Measurements from ENCODE around the gene ERBB4. TPM values are rescaled to one million over a fixed set of nuclear protein-coding genes. Genes with fewer than 3 reads are reported as not detected.

Gene ERBB4
- total RNA-seq, 2 donors from 2014 or later: not detected

GRCh38 chr2:211468217-211468616 lies 1070.4 kb downstream of the ERBB4 start:
- no peak overlapping the region for H3K27ac Mint-ChIP-seq
- ATAC-seq (replicated peaks in 1 of 2) (no peak), DNase-seq (no peak)
- no peaks in the 10 kb centered on the region for H3K36me3 Mint-ChIP-seq (ENCODE audit: insufficient read depth in 2 of 2)
- H3K4me3 Mint-ChIP-seq: no peak overlapping the region
- H3K27me3 Mint-ChIP-seq (ENCODE audit: low read depth): no peaks in the 10 kb centered on the region
- H3K4me1 Mint-ChIP-seq (ENCODE audit: low read depth): no peaks in the 10 kb centered on the region
- H3K9me3 Mint-ChIP-seq: peaks cover 2 to 7% of the 10 kb centered on the region in 2 donors

- peaks cover 3% of the 10 kb centered on the region in 2 donors for H3K9me3 Mint-ChIP-seq
- no peak overlapping the region for H3K4me3 Mint-ChIP-seq
- H3K27me3 Mint-ChIP-seq (ENCODE audit: low read depth): no peaks in the 10 kb centered on the region
- no peak for DNase-seq
- no peaks in the 10 kb centered on the region for H3K36me3 Mint-ChIP-seq (ENCODE audit: insufficient read depth in 2 of 2)
- no peak for ATAC-seq (replicated peaks in 1 of 2)
- H3K4me1 Mint-ChIP-seq (ENCODE audit: low read depth): no peaks in the 10 kb centered on the region
- H3K27ac Mint-ChIP-seq: no peak overlapping the region
These were observed 1075.2 kb downstream of the ERBB4 start for GRCh38 chr2:211463397-211463796.

- Mint-ChIP-seq H3K27me3 (ENCODE audit: low read depth) (no peaks in the 10 kb centered on the region), H3K36me3 (ENCODE audit: insufficient read depth in 2 of 2) (no peaks in the 10 kb centered on the region), H3K9me3 (peaks cover 3% of the 10 kb centered on the region in 2 donors), H3K4me1 (ENCODE audit: low read depth) (no peaks in the 10 kb centered on the region), H3K27ac (no peak overlapping the region), H3K4me3 (no peak overlapping the region)
- ATAC-seq (replicated peaks in 1 of 2) (no peak), DNase-seq (no peak)
These were observed 1079.6 kb downstream of the ERBB4 start for GRCh38 chr2:211458974-211459373.

- Mint-ChIP-seq H3K4me3 (no peak overlapping the region), H3K9me3 (peaks cover 0 to 3% of the 10 kb centered on the region in 2 donors), H3K4me1 (ENCODE audit: low read depth) (no peaks in the 10 kb centered on the region), H3K27ac (no peak overlapping the region), H3K27me3 (ENCODE audit: low read depth) (no peaks in the 10 kb centered on the region), H3K36me3 (ENCODE audit: insufficient read depth in 2 of 2) (no peaks in the 10 kb centered on the region)
- ATAC-seq (replicated peaks in 1 of 2) (no peak), DNase-seq (no peak)
These were observed 1081.3 kb downstream of the ERBB4 start for GRCh38 chr2:211457325-211457724.

- Mint-ChIP-seq H3K4me3 (no peak overlapping the region), H3K27ac (no peak overlapping the region), H3K36me3 (ENCODE audit: insufficient read depth in 2 of 2) (no peaks in the 10 kb centered on the region), H3K4me1 (ENCODE audit: low read depth) (no peaks in the 10 kb centered on the region), H3K27me3 (ENCODE audit: low read depth) (no peaks in the 10 kb centered on the region), H3K9me3 (no peaks in the 10 kb centered on the region)
- ATAC-seq (replicated peaks in 1 of 2): no peak
- peak; percentile 2 to 5 for DNase-seq
These were observed 1083.3 kb downstream of the ERBB4 start for GRCh38 chr2:211455216-211455841.

- ATAC-seq (replicated peaks in 1 of 2): no peak
- no peak for DNase-seq
- Mint-ChIP-seq H3K27ac (no peak overlapping the region), H3K4me3 (no peak overlapping the region), H3K9me3 (peaks cover 0 to 4% of the 10 kb centered on the region in 2 donors), H3K36me3 (ENCODE audit: insufficient read depth in 2 of 2) (no peaks in the 10 kb centered on the region), H3K4me1 (ENCODE audit: low read depth) (no peaks in the 10 kb centered on the region), H3K27me3 (ENCODE audit: low read depth) (no peaks in the 10 kb centered on the region)
These were observed 1083.9 kb downstream of the ERBB4 start for GRCh38 chr2:211454679-211455078.

GRCh38 chr2:211453311-211453887 lies 1085.2 kb downstream of the ERBB4 start:
- DNase-seq (no peak), ATAC-seq (replicated peaks in 1 of 2) (no peak)
- Mint-ChIP-seq H3K4me1 (ENCODE audit: low read depth) (no peaks in the 10 kb centered on the region), H3K9me3 (peaks cover 0 to 4% of the 10 kb centered on the region in 2 donors), H3K4me3 (no peak overlapping the region), H3K27me3 (ENCODE audit: low read depth) (no peaks in the 10 kb centered on the region), H3K27ac (no peak overlapping the region), H3K36me3 (ENCODE audit: insufficient read depth in 2 of 2) (no peaks in the 10 kb centered on the region)

- ATAC-seq (replicated peaks in 1 of 2): no peak
- H3K27me3 Mint-ChIP-seq (ENCODE audit: low read depth): no peaks in the 10 kb centered on the region
- no peak overlapping the region for H3K27ac Mint-ChIP-seq
- no peaks in the 10 kb centered on the region for H3K36me3 Mint-ChIP-seq (ENCODE audit: insufficient read depth in 2 of 2)
- H3K9me3 Mint-ChIP-seq: peaks cover 0 to 4% of the 10 kb centered on the region in 2 donors
- no peak overlapping the region for H3K4me3 Mint-ChIP-seq
- no peaks in the 10 kb centered on the region for H3K4me1 Mint-ChIP-seq (ENCODE audit: low read depth)
- no peak for DNase-seq
These were observed 1087.0 kb downstream of the ERBB4 start for GRCh38 chr2:211451642-211452041.

GRCh38 chr2:211449819-211450218 lies 1088.8 kb downstream of the ERBB4 start:
- ATAC-seq (replicated peaks in 1 of 2): no peak
- H3K9me3 Mint-ChIP-seq: peaks cover 0 to 4% of the 10 kb centered on the region in 2 donors

GRCh38 chr2:211447548-211447947 lies 1091.1 kb downstream of the ERBB4 start:
- H3K27ac Mint-ChIP-seq: no peak overlapping the region
- ATAC-seq (replicated peaks in 1 of 2) (no peak), DNase-seq (no peak)
- no peaks in the 10 kb centered on the region for H3K4me1 Mint-ChIP-seq (ENCODE audit: low read depth)
- H3K27me3 Mint-ChIP-seq (ENCODE audit: low read depth): no peaks in the 10 kb centered on the region
- H3K9me3 Mint-ChIP-seq: peaks cover 0 to 4% of the 10 kb centered on the region in 2 donors
- no peaks in the 10 kb centered on the region for H3K36me3 Mint-ChIP-seq (ENCODE audit: insufficient read depth in 2 of 2)
- no peak overlapping the region for H3K4me3 Mint-ChIP-seq

More at GRCh38 chr2:211449819-211450218, 1088.8 kb downstream of the ERBB4 start:
- Mint-ChIP-seq H3K4me3 (no peak overlapping the region), H3K27ac (no peak overlapping the region), H3K36me3 (ENCODE audit: insufficient read depth in 2 of 2) (no peaks in the 10 kb centered on the region), H3K4me1 (ENCODE audit: low read depth) (no peaks in the 10 kb centered on the region), H3K27me3 (ENCODE audit: low read depth) (no peaks in the 10 kb centered on the region)
- no peak for DNase-seq

GRCh38 chr2:211440107-211440506 lies 1098.5 kb downstream of the ERBB4 start:
- H3K9me3 Mint-ChIP-seq: no peaks in the 10 kb centered on the region
- no peaks in the 10 kb centered on the region for H3K4me1 Mint-ChIP-seq (ENCODE audit: low read depth)
- no peaks in the 10 kb centered on the region for H3K36me3 Mint-ChIP-seq (ENCODE audit: insufficient read depth in 2 of 2)
- no peak overlapping the region for H3K4me3 Mint-ChIP-seq
- DNase-seq: no peak
- ATAC-seq (replicated peaks in 1 of 2): no peak
- no peaks in the 10 kb centered on the region for H3K27me3 Mint-ChIP-seq (ENCODE audit: low read depth)
- H3K27ac Mint-ChIP-seq: no peak overlapping the region

GRCh38 chr2:211439011-211439410 lies 1099.6 kb downstream of the ERBB4 start:
- Mint-ChIP-seq H3K4me3 (no peak overlapping the region), H3K4me1 (ENCODE audit: low read depth) (no peaks in the 10 kb centered on the region), H3K27ac (no peak overlapping the region), H3K27me3 (ENCODE audit: low read depth) (no peaks in the 10 kb centered on the region), H3K36me3 (ENCODE audit: insufficient read depth in 2 of 2) (no peaks in the 10 kb centered on the region), H3K9me3 (no peaks in the 10 kb centered on the region)
- ATAC-seq (replicated peaks in 1 of 2) (no peak), DNase-seq (no peak)

GRCh38 chr2:211437396-211437795 lies 1101.2 kb downstream of the ERBB4 start:
- Mint-ChIP-seq H3K36me3 (ENCODE audit: insufficient read depth in 2 of 2) (no peaks in the 10 kb centered on the region), H3K4me1 (ENCODE audit: low read depth) (no peaks in the 10 kb centered on the region), H3K27ac (no peak overlapping the region), H3K27me3 (ENCODE audit: low read depth) (no peaks in the 10 kb centered on the region), H3K4me3 (no peak overlapping the region), H3K9me3 (peaks cover 0 to 5% of the 10 kb centered on the region in 2 donors)
- no peak for ATAC-seq (replicated peaks in 1 of 2)
- DNase-seq: no peak

- H3K4me1 Mint-ChIP-seq (ENCODE audit: low read depth): no peaks in the 10 kb centered on the region
- H3K27me3 Mint-ChIP-seq (ENCODE audit: low read depth): no peaks in the 10 kb centered on the region
- H3K36me3 Mint-ChIP-seq (ENCODE audit: insufficient read depth in 2 of 2): no peaks in the 10 kb centered on the region
- H3K4me3 Mint-ChIP-seq: no peak overlapping the region
- ATAC-seq (replicated peaks in 1 of 2): no peak
- no peak for DNase-seq
- no peak overlapping the region for H3K27ac Mint-ChIP-seq
- peaks cover 0 to 5% of the 10 kb centered on the region in 2 donors for H3K9me3 Mint-ChIP-seq
These were observed 1102.4 kb downstream of the ERBB4 start for GRCh38 chr2:211436182-211436581.

Measured in activated T-cell treated with anti-CD3 and anti-CD28 coated beads, Interleukin-2, amount 50 U/mL, for 72 hours (primary cell).